VCaP (cell line): ENCODE data around the gene SUV39H2.

ENCODE experiments used
- H3K27ac ChIP-seq: fragments of 450-650 bp; 2 replicates; pipeline ENCODE4 v1.5.1; 2017
- TF ChIP-seq, protein P1 (sequence below): fragments of 450-650 bp; conservative IDR thresholded peaks from 2 replicates; pipeline ENCODE4 v1.5.1; 2017; ENCODE audit warnings: mild to moderate bottlenecking, moderate library complexity

The SUV39H2 gene

DNA sequence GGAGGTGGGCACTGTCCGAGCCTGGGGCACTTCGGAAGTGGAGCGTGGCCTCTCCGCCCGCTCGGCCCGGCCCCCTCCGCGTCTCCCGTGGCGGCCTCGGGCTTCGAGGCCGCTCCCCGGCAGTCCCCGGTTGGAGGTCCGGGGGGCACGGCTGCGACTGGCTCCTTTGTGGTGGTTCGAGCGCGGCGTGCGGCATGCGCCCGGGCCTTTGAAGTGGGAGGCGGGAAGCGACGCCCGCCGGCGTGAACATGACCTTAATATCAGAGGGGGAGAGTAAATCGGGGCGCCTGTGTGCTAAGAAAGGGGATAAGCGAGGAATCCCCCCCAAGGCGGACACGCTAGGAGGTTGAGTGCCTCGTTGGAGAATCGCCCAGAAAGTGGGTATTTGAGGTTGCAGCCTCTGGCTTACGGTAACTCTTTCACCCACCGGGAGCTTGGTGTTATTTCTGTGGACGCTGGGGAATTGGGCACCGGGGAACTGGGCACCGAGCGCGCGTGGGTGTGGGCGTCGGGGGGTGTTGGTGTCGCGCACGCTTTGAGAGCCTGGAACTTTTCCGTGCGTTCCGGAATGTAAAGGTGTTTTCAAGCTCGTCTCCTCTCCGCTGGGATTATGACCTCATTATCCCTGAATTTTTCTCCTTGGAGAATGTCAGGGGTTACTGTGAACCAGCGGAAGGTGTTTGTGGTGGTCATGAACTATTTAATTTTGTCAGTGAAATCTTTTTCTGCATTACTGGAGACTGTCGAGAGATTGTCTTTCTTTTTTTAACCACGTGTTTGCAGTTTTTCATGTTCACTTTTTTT, 660 bp downstream of the SUV39H2 start:
- TF ChIP-seq, protein P1, sequence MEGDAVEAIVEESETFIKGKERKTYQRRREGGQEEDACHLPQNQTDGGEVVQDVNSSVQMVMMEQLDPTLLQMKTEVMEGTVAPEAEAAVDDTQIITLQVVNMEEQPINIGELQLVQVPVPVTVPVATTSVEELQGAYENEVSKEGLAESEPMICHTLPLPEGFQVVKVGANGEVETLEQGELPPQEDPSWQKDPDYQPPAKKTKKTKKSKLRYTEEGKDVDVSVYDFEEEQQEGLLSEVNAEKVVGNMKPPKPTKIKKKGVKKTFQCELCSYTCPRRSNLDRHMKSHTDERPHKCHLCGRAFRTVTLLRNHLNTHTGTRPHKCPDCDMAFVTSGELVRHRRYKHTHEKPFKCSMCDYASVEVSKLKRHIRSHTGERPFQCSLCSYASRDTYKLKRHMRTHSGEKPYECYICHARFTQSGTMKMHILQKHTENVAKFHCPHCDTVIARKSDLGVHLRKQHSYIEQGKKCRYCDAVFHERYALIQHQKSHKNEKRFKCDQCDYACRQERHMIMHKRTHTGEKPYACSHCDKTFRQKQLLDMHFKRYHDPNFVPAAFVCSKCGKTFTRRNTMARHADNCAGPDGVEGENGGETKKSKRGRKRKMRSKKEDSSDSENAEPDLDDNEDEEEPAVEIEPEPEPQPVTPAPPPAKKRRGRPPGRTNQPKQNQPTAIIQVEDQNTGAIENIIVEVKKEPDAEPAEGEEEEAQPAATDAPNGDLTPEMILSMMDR = no peak
- peak overlapping the region; percentile 92 for H3K27ac ChIP-seq

- TF ChIP-seq, protein P1 = no peak
- H3K27ac ChIP-seq = peak overlapping the region; percentile 92
Observed at GRCh38 chr10:14879928-14880193, 1.2 kb downstream of the SUV39H2 start.

DNA sequence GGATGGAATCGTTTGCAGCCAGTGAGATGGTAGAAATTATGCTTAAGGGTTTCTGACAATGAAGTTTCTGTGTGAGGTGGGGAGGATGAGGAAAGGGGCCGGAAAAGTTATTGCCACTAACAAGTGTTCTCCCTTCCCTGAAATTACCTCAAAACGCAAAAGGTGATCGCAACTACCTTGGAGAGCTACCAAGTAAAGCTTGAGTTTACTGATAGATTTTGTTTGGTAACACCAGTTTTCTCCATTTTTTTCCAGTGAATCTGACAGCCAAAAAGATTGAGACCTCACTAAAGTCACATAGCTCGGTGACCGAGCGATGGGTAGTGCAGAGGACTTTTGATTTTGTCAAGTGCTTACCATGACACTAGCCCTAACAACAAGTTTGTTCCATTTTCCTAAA, 1.6 kb downstream of the SUV39H2 start:
- H3K27ac ChIP-seq = peak overlapping the region; percentile 92; the same call in 1 of the 2 replicates

GRCh38 chr10:14884082-14884481, 5.4 kb downstream of the SUV39H2 start:
- TF ChIP-seq, protein P1 = no peak
- H3K27ac ChIP-seq = no peak overlapping the region

More for the DNA sequence above, 1.6 kb downstream of the SUV39H2 start:
- TF ChIP-seq, protein P1 = no peak

DNA sequence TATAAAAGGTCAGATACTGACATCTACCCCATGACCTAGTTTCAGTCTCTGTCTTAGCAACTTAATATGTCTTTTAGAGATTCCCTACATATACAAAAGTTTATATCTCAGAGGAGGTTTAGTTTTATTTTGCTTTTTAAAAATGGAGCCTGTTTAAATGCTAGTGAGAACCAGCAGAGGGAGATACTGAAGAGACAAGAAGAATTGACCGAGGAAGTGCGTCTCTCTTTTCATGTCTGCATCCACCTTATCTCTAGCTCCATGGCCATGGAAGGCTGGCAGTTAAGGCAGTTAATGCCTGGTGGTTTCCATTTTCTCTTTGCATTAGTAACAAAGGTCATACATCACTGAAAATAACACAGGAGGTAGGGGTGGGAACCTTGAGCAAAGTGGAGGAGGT, 10.7 kb downstream of the SUV39H2 start:
- TF ChIP-seq, protein P1 = peak; percentile 40
- H3K27ac ChIP-seq = no peak overlapping the region

GRCh38 chr10:14891151-14891550, 12.5 kb downstream of the SUV39H2 start:
- TF ChIP-seq, protein P1 = no peak
- no peak overlapping the region for H3K27ac ChIP-seq

GRCh38 chr10:14904316-14904732, 25.7 kb downstream of the SUV39H2 start:
- TF ChIP-seq, protein P1 = peak; percentile 73

More at GRCh38 chr10:14904316-14904732, 25.7 kb downstream of the SUV39H2 start:
- no peak overlapping the region; the same call in 1 of the 2 replicates for H3K27ac ChIP-seq
